NB4 (cell line): ENCODE results near the gene RAB1B.

Experiments used
- DNase-seq: peaks from one replicate; pipeline ENCODE4 v3.0.0; 2010; ENCODE audit warnings: low read depth
- H3K4me3 ChIP-seq: one replicate; pipeline ENCODE4 v1.5.1; 2011; ENCODE audit warnings: mild to moderate bottlenecking, low read depth, low read length, moderate library complexity
- CTCF ChIP-seq: IDR thresholded peaks from one replicate; pipeline ENCODE4 v1.5.1; 2012; ENCODE audit warnings: low read depth, low read length
- MAX ChIP-seq: IDR thresholded peaks from 2 replicates; pipeline ENCODE4 v1.6.1; 2011; ENCODE audit warnings: low read depth, low read length
- MYC ChIP-seq: IDR thresholded peaks from 2 replicates; pipeline ENCODE4 v1.6.1; 2011; ENCODE audit warnings: low read depth, low read length
- POLR2A ChIP-seq: IDR thresholded peaks from 2 replicates; pipeline ENCODE4 v1.6.1; 2011; ENCODE audit warnings: mild to moderate bottlenecking; ENCODE audit not compliant: insufficient read length; ENCODE audit errors: extremely low read depth

The RAB1B gene

GRCh38 chr11:66284526-66285078 lies 16.2 kb downstream of the RAB1B start:
- H3K4me3 ChIP-seq, result no peak overlapping the region
- no peak for DNase-seq
- TF ChIP-seq POLR2A (no peak), MAX (no peak), CTCF (no peak), MYC (no peak)

GRCh38 chr11:66285250-66285947 lies 17.0 kb downstream of the RAB1B start:
- no peak overlapping the region for H3K4me3 ChIP-seq
- TF ChIP-seq MYC (no peak), POLR2A (no peak), MAX (no peak), CTCF (no peak)
- no peak for DNase-seq

DNA sequence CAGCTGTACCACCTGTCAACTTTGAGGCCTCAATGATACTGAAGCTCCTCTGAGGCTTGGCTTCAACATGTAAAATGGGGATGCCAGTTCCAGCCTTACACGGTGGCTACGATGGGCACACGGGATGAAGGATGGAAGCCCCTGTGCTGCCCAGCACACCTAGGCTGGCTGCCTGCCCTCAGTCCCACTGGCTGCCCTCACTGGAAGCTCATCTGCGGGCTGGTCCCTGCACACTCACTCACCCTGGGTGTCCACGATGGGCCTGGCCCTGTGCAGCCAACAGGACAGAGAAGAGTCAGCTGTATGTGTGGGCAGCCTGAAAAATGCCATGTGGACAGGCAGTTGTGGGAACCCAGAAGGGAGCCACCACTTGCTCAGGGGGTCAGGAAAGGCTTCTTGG lies 18.3 kb downstream of the RAB1B start:
- no peak for DNase-seq
- no peak for TF ChIP-seq MAX
- no peak for TF ChIP-seq CTCF
- TF ChIP-seq MYC, result no peak
- TF ChIP-seq POLR2A, result no peak
- no peak overlapping the region for H3K4me3 ChIP-seq

- no peak for DNase-seq
These were observed 18.9 kb downstream of the RAB1B start for GRCh38 chr11:66287211-66287888.

More at GRCh38 chr11:66287211-66287888, 18.9 kb downstream of the RAB1B start:
- no peak for TF ChIP-seq CTCF
- no peak for TF ChIP-seq POLR2A
- TF ChIP-seq MAX, result no peak
- TF ChIP-seq MYC, result no peak
- H3K4me3 ChIP-seq, result no peak overlapping the region
